Activated T-cell treated with anti-CD3 and anti-CD28 coated beads, Interleukin-2, amount 50 U/mL, for 48 hours (primary cell): ENCODE measurements around the gene AHCYL2.

ENCODE experiments used
- DNase-seq, 2 experiments: peaks; one replicate each; pipeline ENCODE4 v3.0.0-alpha.2; 2020

Gene AHCYL2

DNA sequence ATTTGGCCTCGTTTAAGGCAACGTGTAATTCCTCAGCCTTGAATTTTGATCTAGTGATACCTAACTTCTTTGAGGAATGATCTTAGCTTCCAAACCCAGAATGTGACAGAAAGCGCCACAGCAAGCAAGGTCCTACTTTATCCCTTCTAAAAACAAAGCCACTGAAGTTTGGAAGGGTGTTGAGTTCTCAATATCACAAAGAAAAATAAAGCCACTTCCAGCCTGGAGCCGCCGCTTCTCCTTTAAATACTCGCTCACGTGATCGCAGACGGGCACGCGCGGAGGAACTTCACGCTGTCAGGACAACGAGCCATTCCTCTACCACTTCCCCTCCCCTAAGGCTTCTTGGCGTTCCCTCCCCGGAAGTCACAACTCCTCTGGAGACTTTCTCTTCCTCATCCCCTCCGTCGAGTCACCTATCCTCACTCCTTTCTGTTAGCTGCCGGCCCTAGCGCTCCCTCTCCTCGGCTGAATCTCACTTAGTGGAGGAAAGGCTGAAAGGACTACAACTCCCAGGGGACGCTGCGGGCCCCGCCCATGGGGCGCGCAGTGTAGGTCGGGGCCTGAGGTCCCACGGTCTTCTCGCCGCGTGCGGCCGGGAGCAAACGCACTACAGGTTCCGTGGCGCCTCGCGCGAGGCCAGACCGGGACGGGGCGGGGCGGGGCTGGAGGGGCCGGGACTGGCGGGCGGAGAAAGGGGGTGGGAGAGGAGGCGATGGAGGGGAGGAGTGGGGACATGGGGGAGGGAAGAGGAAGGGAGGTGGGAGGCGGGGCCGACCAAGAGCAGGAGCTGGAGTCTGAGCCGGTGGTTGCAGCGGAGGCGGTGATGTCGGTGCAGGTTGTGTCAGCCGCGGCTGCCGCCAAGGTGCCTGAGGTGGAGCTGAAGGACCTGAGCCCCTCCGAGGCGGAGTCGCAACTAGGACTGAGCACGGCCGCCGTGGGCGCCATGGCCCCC, at the start of gene AHCYL2:
TSS of gene AHCYL2 (plus strand) at position 780 of the 955 bp plus-strand sequence.
- peak; percentile 98 for DNase-seq

DNA sequence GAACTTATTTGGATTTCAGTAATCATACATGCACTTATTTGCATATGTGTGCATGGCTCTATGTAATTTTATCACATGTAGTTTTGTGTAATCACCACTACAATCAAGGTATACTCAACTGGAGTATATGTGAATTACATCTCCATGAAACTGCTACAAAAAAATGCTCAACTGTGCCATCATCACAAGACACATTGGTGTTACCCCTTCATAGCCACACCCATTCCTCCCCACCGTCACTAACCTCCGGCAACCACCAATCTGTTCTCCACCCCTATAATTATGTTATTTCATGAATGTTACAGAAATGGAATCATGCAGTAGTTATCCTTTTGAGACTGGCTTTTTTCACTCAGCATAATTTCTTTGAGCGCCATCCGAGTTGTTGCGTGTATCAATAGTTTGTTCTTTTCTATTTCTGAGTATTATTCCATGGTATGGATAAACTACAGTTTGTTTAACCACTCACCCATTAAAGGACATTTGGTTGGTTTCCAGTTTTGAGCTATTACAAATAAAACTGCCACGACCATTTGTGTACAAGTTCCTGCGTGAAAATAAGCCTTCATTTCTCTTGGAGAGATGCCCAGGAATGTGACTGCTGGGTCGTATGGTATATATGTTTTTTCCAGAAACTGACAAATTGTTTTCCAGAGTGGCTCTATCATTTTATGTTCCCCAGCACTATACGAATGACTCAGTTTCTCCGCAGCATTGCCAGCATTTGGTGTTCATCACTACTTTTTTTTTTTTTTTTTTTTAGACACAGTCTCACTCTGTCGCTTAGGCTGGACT, 47.7 kb upstream of the AHCYL2 start:
- no peak for DNase-seq

DNA sequence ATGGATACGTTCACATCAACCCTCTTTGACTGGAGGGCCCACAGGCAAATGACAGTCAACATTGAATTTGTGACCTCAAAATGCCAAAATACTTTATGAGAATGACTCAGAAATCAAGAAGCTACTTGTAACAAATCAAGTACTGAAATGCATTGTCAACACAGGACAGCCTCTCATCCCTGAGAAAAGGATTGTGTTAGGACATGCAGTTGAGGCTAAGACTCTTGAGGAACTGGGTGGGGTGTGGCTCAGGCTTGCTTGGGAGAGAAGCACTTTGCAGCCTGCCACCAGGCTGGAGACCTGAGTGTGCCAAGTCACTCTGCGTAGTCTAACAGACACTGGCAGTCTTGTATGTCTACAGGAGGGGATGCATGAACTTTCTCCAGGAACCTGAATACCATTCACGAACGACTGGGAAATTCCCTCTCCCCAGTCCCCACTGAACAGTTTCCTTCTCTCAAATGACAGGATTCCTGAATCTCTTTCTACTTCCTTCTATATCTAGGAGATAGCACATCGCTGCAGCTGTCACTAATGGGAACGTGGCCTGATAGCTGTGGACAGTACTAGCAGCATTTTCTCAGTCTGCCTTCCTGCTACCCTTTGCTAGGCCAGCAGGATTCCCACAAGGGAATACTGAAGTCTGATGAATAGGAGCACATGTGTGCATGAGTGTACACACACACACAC, 39.7 kb upstream of the AHCYL2 start:
- DNase-seq: no peak

DNA sequence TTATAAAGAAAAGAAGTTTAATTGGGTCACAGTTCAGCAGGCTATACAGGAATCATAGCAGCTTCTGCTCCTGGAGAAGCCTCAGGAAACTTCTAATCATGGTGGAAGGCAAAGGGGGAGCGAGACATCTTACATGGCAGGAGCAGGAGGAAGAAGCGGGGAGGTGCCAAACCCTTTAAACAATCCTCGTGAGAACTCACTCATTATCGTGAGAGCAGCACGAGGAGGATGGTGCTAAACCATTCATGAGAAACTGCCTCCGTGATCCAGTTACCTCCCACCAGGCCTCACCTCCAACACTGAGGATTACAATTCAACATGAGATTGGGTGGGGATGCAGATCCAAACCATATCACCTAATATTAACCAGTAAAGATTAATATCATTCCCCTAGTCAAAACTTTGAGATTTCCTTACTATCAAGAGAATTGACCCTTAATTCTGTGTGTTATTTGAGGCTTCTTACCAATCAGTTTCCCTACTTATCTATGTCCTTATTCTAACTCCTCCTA, 38.0 kb upstream of the AHCYL2 start:
- no peak for DNase-seq

DNA sequence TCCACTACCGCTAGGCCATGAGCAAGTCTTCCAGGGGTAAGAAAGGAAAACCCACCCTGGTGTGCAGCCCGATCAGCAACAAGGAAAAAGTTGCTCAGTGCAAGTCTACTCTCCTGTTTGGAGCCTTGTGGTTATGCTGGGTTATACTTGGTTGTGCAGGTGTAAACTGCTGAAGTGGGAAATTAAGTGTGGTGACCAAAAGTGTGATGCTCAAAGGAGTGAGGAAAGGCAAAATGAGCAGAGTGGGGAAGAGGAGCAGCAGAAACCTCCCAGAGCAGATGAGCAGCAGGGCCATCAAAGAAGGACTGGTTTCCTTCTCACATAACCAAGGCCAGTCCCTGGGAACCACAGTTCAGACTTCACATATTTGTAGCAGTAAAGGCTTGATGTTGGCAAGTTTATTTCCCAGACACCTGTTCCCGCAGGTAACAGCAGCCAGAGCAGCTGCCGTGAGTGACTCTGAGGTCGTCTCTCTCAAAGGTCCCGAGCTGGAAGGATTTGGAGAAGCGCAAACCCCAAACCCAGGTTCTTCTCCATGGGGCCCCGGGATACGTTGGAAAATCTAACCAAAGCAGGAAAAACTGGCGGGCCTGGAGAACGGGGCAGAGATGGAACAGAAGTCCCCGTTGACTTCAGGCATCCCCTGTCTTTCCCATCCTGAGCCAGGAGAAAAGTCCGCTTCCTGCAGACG, 37.0 kb upstream of the AHCYL2 start:
- no peak for DNase-seq

DNA sequence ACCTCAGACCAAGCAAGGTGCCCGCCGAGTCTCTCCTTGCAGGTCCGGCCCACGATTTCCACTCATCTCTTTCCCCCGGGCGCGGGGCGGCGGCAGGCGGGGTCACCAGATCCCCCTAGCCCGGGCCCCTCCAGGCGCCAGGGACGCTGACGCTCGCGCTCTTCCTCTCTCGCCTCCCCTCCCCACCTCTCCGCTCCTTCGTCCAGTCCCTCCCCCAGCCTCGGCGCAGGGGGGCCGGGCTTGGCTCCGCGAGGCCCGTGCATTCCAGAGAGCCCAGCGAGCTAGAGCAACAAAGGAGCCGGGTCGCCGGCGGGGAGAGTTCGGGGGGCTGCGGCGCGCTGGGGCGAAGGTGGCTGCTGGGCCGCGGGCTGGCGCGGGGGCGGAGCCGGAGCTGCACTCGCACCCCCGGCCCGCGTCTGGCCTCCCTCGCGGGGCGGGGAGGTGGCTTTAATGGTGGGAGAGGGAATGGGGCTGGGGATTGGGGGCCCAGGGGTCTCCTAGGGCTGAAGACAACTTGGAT, 36.4 kb upstream of the AHCYL2 start, which contains the start of gene SMO:
TSS of gene SMO (plus strand) at position 262 of the 520 bp plus-strand sequence. CDS start 519 bp downstream, outside the sequence.
- peak in 1 of 2 experiments; percentile 37 for DNase-seq

DNA sequence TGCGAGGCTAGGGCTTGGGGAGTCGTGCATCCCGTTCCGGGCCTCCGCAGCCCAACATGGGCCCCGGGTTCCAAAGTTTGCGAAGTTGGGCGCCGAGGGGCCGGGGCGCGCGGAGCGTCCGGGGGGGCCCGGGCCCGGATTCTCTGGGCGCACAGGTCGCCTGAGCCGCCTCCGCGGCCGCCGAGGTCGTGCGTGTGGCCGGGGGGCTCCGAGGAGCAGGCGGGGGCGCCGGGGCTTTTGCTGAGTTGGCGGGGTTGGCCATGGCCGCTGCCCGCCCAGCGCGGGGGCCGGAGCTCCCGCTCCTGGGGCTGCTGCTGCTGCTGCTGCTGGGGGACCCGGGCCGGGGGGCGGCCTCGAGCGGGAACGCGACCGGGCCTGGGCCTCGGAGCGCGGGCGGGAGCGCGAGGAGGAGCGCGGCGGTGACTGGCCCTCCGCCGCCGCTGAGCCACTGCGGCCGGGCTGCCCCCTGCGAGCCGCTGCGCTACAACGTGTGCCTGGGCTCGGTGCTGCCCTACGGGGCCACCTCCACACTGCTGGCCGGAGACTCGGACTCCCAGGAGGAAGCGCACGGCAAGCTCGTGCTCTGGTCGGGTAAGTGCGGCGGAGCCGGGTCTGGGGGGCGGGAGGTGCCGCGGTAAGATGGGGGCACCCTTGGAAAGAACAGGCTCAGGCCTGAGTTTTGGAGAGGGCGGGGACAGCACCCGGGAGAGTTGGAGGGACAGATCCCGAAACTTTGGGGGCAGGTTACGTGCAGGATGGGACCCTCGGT, 35.8 kb upstream of the AHCYL2 start:
- DNase-seq: no peak

DNA sequence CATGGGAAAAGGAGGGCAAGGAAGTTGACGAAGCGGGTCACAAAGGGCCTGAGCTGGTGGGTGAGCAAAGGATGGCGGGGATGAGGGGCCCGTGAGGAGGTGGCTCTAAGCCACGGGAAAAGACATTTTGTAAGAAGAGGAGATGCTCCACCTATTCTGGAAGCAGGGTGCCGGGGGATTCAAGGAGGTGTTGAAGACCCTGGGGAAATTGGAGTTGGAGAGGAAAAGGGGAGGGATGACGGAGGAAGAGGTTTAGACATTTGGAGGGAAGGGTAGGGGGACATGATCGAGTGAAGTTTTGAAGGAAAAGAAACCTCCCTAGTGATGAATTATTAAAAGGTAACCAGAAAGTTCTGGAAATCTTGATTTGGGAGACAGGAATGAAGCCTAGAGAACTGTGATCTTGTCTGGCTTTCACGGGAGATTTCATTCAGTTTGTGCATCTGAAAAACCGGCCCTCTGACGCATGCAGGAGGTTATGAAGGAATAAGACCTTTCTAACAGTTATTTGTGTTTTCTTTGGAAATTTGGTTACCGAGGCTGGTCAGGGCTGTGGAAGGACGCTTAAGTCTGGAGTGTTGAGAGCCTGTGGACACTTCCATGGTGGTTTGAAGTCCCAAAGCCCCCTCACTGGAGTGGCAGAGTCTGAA, 35.0 kb upstream of the AHCYL2 start:
- DNase-seq: no peak

DNA sequence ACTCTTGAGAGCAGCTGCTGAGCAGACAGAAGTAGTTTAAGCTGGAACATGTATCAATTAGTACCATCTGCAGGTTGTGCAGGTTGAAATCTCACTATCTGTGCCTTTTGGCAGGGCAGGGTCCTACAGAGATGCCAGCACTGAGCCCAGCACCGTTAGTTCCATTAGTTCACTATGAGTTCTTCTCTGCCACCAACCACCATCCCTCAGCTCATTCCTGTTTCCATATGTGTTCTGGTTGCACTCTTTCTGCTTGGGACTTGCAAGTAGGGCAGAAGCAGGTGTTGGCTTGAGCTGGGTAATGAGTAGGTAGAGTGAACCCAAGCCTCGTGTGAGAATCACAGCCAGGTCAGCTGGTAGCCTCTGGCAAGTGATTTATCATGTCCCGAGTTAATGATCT, 33.6 kb upstream of the AHCYL2 start:
- no peak for DNase-seq

DNA sequence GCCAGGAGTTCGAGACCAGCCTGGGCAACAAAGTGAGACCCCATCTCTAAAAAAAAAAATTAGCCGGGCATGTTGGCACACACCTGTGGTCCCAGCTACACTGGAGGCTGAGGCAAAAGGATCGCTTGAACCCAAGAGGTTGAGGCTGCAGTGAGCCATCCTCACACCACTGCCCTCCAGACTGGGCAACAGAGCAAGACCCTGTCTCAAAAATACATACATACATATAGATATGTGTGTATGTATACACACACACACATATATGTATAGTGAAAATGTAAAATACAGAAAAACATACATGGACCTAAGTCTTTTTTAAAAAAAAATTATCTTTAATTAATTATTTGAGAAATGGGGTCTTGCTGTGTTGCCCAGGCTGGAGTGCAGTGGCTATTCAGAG, 30.9 kb upstream of the AHCYL2 start:
- DNase-seq: no peak

DNA sequence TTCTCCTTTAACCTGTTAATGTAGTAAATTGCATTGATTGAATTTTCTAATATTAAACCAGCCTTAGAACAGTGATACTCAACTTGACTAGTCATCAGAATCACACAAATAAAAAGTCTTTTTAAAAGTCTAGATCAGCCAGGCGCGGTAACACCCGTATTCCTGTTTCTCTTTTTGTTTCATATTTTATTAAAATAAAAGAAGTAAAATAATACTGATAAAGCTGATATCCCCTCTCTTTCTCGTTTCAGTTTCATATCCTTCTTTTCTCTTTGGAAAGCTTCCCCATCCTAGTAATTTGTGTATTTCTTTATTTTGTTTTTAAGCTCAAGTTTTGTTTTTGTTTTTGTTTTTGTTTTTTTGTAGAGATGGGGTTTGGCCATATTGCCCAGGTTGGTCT, 27.1 kb upstream of the AHCYL2 start:
- DNase-seq: no peak

DNA sequence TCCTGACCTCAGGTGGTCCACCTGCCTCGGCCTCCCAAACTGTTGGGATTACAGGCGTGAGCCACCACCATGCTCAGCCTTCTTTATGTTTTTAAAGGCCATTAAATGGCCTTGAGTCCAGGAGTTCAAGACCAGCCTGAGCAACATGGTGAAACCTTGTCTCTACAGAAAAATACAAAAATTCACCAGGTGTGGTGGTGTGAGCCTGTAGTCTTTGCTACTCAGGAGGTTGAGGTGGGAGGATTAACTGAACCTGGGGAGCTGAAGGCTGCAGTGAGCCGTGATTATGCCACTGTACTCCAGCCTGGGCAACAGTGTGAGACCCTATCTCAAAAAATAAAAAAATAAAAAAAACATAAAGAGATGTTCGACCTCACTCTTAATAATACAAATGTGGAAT, 25.4 kb upstream of the AHCYL2 start:
- DNase-seq: no peak

DNA sequence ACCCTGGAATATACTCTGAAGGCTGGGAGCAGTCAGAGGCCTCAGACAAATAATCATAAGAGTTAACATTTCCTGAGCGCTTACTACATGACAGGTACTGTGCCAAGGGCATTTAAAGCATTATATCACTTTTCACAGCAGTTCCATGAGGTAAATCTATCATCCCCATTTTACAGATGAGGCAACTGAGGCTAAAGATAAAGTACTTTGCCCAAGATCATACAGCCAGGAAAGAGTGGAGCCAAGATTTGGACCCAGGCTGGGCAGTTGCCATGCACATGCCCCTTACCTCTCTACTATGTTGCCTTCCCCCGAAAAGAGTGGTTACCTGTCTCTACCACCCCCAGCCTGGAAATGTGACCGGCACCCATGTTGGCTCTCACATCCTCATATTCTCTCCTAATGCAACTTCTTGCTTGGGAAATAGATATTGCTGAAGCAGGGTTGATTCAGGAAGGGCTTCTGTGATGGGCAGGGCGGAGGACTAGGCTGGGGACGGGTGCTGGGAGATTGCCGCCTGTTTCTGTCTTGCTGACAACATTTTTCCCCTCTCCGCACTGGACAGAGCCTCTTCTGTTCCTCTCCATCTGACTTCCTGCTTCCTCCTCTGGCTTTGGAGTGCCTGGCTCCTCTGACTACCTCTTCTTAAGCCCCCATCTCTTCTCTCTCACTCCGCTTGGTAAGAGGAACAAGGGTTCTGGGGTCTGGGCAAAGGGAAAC, 22.6 kb upstream of the AHCYL2 start:
- DNase-seq: no peak

DNA sequence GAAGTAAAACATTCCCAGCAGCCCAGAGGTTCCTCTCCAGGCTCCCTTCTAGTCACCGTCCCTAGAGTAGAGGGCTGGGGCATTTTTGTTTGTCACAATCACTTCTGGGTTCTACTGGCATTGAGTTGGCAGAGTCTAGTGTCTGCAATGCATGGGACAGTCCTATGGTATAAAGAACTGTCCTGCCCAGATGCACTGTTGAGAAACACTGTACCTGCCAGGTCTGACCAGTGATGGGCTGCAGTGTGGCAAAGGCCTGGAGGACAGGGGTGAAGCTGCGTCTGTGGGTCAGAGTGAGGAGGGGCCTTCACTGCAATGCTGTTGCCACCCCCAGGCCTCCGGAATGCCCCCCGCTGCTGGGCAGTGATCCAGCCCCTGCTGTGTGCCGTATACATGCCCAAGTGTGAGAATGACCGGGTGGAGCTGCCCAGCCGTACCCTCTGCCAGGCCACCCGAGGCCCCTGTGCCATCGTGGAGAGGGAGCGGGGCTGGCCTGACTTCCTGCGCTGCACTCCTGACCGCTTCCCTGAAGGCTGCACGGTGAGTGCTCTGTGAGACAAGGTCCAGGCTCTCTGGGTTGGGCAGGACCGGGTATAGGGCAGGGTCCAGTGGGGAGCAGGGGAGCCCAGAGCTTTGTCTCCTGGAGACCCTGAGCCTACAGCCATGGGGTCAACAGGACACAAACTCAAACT, 21.6 kb upstream of the AHCYL2 start:
- no peak for DNase-seq

DNA sequence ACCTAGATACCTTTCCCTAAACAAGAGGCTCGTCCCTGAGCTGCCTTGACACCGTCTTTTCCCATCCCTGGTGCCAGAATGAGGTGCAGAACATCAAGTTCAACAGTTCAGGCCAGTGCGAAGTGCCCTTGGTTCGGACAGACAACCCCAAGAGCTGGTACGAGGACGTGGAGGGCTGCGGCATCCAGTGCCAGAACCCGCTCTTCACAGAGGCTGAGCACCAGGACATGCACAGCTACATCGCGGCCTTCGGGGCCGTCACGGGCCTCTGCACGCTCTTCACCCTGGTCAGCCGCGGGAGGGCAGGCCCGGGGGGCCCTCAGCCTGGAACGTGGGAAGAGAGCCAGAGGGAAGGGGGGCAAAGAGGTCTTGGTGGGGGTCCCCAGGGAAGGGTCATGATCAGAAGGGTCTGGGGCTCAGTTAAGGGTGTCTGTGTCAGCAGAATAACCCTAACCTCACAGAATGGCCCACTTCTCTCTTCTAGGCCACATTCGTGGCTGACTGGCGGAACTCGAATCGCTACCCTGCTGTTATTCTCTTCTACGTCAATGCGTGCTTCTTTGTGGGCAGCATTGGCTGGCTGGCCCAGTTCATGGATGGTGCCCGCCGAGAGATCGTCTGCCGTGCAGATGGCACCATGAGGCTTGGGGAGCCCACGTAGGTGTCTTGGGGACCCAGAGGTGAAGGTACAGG, 19.6 kb upstream of the AHCYL2 start:
- DNase-seq: no peak

DNA sequence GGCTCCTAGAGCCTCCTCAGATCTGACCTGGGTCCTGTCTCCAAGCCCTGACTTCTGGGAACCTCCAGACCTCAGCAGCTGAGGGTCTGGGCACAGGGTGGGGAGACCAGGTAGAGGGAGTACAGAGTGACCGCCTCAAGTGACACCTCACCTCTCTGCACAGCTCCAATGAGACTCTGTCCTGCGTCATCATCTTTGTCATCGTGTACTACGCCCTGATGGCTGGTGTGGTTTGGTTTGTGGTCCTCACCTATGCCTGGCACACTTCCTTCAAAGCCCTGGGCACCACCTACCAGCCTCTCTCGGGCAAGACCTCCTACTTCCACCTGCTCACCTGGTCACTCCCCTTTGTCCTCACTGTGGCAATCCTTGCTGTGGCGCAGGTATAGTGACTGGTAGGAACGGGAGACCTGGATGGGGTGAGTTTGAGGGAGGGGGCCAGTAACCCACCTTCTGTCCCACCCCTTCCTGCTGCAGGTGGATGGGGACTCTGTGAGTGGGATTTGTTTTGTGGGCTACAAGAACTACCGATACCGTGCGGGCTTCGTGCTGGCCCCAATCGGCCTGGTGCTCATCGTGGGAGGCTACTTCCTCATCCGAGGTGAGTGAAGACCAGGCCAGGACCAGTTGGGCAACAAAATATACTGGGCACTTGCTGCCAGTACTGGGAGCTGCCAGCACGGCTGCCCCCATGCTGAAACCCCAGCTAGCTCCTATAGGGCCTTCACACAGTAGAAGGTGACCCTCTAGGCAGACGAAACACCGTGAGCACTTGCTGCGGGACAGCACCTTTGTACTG, 18.6 kb upstream of the AHCYL2 start:
- DNase-seq: no peak

DNA sequence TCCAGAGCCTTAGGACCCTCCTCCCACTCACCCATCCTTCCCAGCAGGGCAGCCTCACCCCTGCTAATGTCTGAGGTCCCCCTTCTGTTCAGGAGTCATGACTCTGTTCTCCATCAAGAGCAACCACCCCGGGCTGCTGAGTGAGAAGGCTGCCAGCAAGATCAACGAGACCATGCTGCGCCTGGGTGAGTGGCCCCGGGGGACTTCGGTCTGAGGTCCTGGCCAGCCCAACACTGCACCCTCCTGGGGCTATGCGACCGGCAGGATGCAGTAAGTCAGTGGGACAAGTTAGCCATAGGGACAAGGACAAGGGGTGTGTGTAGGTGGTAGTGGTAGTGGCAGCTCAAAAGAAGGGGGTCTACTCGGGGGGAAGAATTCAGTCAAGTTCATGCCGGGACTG, 16.2 kb upstream of the AHCYL2 start:
- no peak for DNase-seq
